IPS-15b (cell line): Measurements from ENCODE around the gene EBF3.

Experiments used
- H3K27me3 ChIP-seq: one replicate; pipeline ENCODE4 v1.6.1; 2013; ENCODE audit warnings: low read length; ENCODE audit not compliant: control insufficient read depth, insufficient read depth
- H3K36me3 ChIP-seq: one replicate; pipeline ENCODE4 v1.6.1; 2013; ENCODE audit warnings: low read length; ENCODE audit not compliant: control insufficient read depth, insufficient read depth
- H3K4me1 ChIP-seq: one replicate; pipeline ENCODE4 v1.6.1; 2013; ENCODE audit warnings: mild to moderate bottlenecking, low read length; ENCODE audit not compliant: control insufficient read depth, insufficient read depth
- H3K4me3 ChIP-seq: one replicate; pipeline ENCODE4 v1.5.1; 2013; ENCODE audit warnings: low read depth, low read length
- H3K9ac ChIP-seq: one replicate; pipeline ENCODE4 v1.6.1; 2013; ENCODE audit warnings: low read depth, mild to moderate bottlenecking, low read length
- H3K9me3 ChIP-seq: one replicate; pipeline ENCODE4 v1.6.1; 2013; ENCODE audit warnings: mild to moderate bottlenecking, low read length; ENCODE audit not compliant: control insufficient read depth, insufficient read depth

Gene EBF3

DNA sequence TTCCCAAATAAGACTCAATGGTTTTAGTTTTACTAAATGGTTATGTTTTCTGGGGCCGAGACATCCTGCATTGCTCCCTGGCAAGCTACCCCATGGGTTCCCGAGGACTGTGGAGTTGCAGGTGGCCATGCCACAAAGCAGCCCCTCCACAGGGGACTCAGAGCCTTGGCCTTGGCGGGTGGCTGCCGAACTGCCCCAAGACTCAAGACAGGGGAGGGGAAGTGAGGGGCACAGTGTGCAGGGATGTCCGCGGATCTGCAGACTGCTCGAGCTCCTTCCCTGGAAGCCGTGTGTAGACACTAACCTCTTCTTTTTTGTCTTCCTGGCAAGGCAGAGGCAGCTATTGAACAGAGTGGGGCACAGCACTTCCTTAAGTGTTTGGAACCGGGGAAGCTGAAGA is 154.6 kb downstream of the EBF3 start:
- Histone ChIP-seq H3K36me3 (no peaks in the 10 kb centered on the region), H3K4me3 (no peak overlapping the region), H3K4me1 (no peaks in the 10 kb centered on the region), H3K9ac (no peak overlapping the region), H3K27me3 (no peaks in the 10 kb centered on the region), H3K9me3 (no peaks in the 10 kb centered on the region)

DNA sequence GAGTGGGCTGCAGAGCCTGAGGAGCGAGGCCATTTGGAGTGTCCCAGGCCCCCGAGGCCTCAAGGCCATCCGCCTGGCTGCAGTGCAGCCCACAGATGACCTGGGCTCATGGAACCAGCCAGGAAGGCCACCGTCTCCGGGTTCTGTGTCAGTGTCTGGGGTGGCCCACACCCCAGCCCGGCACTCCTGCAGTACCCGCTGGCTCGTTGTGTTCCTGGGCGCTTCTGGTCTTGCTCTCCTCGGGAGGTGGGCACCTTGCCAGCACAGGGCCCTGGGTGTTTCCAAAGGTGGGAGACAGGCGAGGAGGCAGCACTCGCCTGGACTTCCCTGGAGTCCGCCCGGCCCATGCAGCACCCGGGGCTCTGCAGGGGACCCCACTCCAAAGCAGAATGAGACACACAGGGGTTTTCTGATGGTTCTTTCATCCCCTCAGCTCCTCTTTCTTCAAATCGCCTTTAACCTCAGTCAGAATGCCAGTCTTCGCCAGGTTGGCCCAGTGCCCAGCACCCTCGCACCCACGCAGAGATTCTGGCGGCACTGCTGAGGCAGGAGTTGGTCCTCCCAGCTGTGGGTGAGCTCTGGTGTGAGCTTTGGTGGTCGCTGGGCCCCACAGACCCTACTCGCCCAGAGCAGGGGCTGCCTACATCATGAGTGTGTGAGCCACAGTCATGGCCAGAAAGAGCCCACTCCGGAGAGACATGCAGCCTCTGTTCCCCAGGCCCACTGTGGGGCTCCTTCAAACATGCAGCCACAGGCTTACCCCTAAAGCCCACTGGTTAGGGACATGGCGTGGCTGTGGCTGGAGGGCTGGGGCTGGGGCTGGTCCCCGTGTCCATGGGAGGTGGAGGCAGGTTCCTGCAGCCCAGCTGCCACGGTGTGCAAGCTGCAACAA is 155.7 kb downstream of the EBF3 start:
- no peaks in the 10 kb centered on the region for H3K27me3 ChIP-seq
- no peak overlapping the region for H3K4me3 ChIP-seq
- no peaks in the 10 kb centered on the region for H3K4me1 ChIP-seq

DNA sequence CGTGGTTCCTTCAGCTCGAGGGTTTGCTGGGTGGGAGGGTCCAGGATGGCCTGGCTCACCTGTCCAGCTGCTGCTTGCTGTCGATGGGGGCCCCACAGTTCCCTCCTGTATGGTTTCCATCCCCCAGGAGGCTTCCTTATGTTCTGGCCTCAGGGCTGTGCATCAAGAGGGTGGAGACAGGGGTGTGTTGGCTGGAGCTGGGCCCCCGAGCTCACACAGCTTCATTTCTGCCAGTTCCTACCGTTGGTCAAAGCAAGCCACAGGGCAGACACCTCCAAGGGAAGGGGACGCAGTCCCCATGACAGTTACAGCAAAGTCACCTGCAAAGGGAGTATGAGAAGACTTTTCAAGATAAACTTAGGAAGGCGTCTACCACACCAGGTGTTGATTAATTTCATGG is 156.9 kb downstream of the EBF3 start:
- H3K9me3 ChIP-seq = no peaks in the 10 kb centered on the region
- H3K9ac ChIP-seq = no peak overlapping the region
- no peaks in the 10 kb centered on the region for H3K36me3 ChIP-seq
- H3K4me3 ChIP-seq = no peak overlapping the region
- H3K27me3 ChIP-seq = no peaks in the 10 kb centered on the region
- no peaks in the 10 kb centered on the region for H3K4me1 ChIP-seq

More for the DNA sequence above, 155.7 kb downstream of the EBF3 start:
- H3K9ac ChIP-seq = no peak overlapping the region
- no peaks in the 10 kb centered on the region for H3K9me3 ChIP-seq
- H3K36me3 ChIP-seq = no peaks in the 10 kb centered on the region

DNA sequence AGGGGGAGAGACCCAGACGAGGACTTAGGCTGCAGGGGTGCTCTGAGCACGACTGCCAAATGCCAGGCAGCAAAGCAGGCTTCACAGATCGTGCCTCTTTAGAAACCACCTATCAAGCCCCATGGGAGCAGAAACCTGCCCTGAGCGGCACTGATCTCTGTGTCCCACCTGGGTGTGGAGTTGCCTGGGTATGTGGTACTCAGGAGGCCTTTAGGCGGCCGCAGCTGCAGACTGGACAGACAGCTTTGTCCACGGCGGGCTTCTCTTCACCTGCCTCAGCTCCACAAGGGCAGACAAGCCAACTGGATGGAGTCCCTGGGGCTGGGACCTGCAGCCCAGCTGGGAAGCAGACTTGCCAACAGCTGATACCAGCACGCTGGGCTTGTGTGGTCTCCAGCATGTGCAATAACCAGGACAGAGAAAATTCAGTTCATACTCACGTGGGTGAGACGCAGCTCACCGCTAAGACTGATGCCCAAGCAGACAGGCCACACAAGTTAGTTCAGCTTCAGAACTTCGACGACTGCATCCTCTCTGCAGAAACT is 163.2 kb downstream of the EBF3 start:
- no peaks in the 10 kb centered on the region for H3K9me3 ChIP-seq
- H3K4me1 ChIP-seq = no peaks in the 10 kb centered on the region
- no peak overlapping the region for H3K9ac ChIP-seq
- H3K27me3 ChIP-seq = no peaks in the 10 kb centered on the region
- no peaks in the 10 kb centered on the region for H3K36me3 ChIP-seq
- no peak overlapping the region for H3K4me3 ChIP-seq

DNA sequence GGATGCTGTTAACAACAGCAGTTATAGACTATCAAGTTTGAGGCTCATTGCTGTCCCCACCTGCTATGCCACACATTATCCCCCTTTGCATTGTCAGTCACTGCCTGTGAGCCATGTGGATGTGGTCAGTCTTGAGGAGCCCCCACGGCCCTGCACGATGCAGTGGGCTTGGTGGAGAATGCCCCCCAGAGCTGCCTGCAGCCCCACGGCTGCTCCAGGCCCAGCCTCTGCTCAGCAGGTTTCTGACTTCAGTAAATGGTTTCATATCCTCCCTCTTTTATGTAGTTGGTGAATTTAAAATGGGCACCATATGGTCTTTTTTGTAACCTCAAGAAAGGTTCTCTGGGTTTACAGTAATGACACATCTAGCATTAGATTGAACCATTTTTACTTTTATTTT is 164.1 kb downstream of the EBF3 start:
- Histone ChIP-seq H3K9ac (no peak overlapping the region), H3K27me3 (no peaks in the 10 kb centered on the region), H3K36me3 (no peaks in the 10 kb centered on the region), H3K4me1 (no peaks in the 10 kb centered on the region), H3K9me3 (no peaks in the 10 kb centered on the region), H3K4me3 (no peak overlapping the region)

DNA sequence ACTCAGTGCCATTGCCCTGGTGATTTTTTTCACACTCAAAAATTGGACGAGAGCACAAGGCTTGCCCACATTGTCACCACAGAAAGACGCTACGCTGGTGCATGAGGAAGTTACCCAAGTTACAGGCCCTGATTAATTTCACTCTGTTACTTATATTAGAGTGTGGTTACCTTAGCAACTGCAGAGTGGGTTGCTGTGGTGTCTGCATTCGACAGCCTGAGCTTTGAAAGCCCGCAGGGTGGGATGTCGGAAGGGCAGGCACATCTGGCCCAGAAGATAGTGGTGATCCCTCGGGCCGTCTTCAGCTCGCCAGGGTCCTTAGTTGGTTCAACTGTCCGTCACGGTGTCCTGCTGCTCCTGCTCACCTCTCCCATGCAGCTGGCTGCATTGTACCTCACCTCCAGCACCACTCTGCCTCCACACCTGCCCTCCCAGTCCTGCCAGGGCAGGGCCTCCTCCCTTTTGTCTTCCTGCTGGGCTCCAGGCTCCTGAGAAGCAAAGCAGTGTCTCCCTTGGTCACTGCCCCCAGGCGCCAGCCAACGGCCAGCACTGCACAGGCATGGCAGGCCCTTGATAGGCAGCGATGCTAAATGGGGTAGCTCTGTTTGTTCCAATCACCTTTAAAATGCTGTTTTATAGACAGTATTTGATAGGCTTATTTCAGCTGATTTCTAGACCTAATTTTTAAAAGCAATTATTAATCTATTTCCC is 167.2 kb downstream of the EBF3 start:
- H3K27me3 ChIP-seq = no peaks in the 10 kb centered on the region
- no peaks in the 10 kb centered on the region for H3K9me3 ChIP-seq

DNA sequence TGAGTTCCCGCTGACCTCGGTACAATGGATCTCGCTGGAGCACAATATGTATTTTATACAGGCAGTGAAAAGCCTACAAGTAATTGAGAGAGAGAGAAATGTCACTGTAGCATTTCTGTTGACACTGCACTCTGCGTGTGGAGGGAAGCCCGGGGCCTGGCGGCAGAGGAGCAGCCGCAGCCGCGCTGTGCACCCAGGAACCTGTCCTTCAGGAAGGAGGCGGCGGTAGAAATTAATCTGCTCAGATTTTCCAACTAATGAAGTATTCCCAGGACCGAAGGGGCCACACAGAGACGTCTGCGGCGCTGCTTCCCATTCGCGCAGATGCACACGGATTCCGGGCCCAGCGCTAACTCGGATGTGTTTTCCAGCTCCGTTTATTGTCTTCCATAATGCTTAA is 170.1 kb downstream of the EBF3 start:
- Histone ChIP-seq H3K4me3 (no peak overlapping the region), H3K27me3 (no peaks in the 10 kb centered on the region), H3K36me3 (no peaks in the 10 kb centered on the region), H3K4me1 (no peaks in the 10 kb centered on the region), H3K9ac (no peak overlapping the region), H3K9me3 (no peaks in the 10 kb centered on the region)

More for the DNA sequence above, 167.2 kb downstream of the EBF3 start:
- no peaks in the 10 kb centered on the region for H3K36me3 ChIP-seq
- H3K4me1 ChIP-seq = no peaks in the 10 kb centered on the region
- no peak overlapping the region for H3K4me3 ChIP-seq
- H3K9ac ChIP-seq = no peak overlapping the region

DNA sequence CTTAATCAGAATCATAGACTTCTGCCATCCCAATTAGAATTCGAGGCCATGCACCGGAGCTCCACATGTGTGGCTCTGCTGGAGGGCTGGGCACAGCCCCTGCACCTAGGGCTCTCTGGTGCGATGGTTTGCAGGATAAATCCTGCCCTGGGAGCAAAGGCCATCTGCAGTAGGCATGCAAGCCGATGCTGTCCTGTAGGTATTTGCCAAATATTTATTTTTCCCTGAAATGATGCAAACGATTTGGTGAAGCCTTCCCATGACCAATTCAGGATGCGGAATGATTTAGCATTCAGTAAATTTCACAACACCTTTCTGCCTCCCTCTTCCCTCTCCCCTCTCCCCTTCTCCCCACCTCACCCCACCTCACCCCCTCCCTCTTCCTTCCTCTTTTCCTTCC is 170.6 kb downstream of the EBF3 start:
- no peaks in the 10 kb centered on the region for H3K27me3 ChIP-seq
- no peak overlapping the region for H3K9ac ChIP-seq
- H3K9me3 ChIP-seq = no peaks in the 10 kb centered on the region
- no peak overlapping the region for H3K4me3 ChIP-seq
- H3K36me3 ChIP-seq = no peaks in the 10 kb centered on the region
- no peaks in the 10 kb centered on the region for H3K4me1 ChIP-seq

DNA sequence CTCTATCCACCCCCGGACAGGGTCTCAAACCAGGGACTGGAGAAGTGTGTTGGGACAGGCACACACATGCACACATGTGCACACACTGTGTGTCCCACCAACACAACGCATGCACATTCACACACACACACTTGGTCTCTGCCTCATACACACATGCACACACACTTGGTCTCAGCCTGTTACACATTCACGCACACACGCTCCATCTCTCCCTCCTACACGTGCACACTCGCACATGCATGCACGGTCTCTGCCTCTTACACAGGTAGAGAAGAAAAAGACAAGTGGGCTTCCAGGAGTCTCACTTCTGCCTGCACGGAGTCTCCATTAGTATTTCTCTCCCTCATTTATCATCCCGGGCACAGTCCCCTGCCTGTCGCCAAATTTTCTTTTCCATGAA is 171.2 kb downstream of the EBF3 start:
- Histone ChIP-seq H3K27me3 (no peaks in the 10 kb centered on the region), H3K4me3 (no peak overlapping the region), H3K36me3 (no peaks in the 10 kb centered on the region), H3K9me3 (no peaks in the 10 kb centered on the region), H3K9ac (no peak overlapping the region), H3K4me1 (no peaks in the 10 kb centered on the region)

DNA sequence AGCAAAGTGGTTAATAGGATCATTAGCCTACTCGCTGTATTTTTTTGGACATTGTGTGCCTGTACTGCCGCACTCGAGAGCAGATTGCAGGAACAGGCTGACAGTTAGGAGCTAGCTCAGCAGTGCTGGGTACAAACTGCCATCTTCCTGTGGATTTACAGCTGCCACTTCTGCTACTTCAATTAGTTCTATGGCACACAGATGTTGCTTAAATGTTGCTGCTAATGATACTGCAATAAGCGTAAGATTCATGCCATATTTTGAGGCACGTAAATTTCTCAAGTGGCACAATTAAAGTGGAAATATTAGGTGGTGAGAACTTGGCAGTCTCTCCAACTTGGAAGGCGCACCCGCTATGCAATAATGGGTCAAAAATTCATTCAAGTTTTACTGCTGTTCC is 171.9 kb downstream of the EBF3 start:
- no peak overlapping the region for H3K9ac ChIP-seq
- H3K9me3 ChIP-seq = no peaks in the 10 kb centered on the region
- no peaks in the 10 kb centered on the region for H3K36me3 ChIP-seq
- no peaks in the 10 kb centered on the region for H3K27me3 ChIP-seq
- H3K4me1 ChIP-seq = no peaks in the 10 kb centered on the region
- no peak overlapping the region for H3K4me3 ChIP-seq

DNA sequence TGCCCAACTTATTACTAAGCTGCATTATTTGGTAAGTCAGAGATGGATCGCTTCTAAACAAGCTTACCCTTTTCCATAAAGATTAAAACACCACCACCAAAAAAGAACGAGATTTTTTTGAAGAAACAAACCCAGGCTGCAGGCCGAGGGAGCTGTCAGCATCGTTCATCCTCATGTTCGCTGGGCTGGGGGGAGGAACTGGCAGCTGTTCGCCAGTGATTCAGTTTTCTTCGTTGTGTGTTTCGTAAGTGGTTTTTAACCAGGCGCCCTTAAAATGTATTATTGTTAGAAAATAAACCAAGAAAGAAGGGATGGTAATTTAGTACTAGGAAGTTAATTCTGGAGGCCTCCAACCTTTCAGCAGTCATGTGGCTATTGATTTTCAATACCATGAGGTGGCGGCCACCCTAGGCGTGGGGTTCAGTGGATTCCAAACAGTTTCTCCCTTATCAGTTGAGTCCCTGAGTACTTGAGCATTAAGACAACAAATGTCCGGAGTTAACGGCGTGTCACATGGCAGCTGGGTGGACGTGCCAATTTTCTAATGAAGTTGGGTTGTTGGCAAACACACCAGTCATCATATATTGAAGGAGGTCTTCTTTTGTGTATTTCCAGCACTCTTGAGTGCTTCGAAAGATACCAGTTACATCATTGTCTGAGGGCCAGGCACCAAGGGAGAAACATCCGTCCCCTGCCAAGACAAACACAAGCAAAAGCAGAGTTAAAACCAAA is 173.2 kb downstream of the EBF3 start:
- Histone ChIP-seq H3K9me3 (no peaks in the 10 kb centered on the region), H3K9ac (no peak overlapping the region), H3K4me3 (no peak overlapping the region), H3K27me3 (no peaks in the 10 kb centered on the region), H3K36me3 (no peaks in the 10 kb centered on the region), H3K4me1 (no peaks in the 10 kb centered on the region)
